Skeletal muscle satellite cell (primary cell): ENCODE measurements around the gene GYS1.

Experiments
- H3K27me3 ChIP-seq: 2 replicates; pipeline ENCODE4 v1.7.0; 2013; ENCODE audit warnings: low read length; ENCODE audit not compliant: control insufficient read depth, insufficient read depth
- H3K36me3 ChIP-seq: 2 replicates; pipeline ENCODE4 v1.7.0; 2013; ENCODE audit warnings: mild to moderate bottlenecking, control low read depth, low read length; ENCODE audit not compliant: insufficient read depth
- H3K4me1 ChIP-seq: 2 replicates; pipeline ENCODE4 v1.7.0; 2013; ENCODE audit warnings: low read length; ENCODE audit not compliant: control insufficient read depth, insufficient read depth
- H3K4me2 ChIP-seq: 2 replicates; pipeline ENCODE4 v1.7.0; 2013; ENCODE audit warnings: mild to moderate bottlenecking, low read length
- H3K4me3 ChIP-seq: 2 replicates; pipeline ENCODE4 v1.7.0; 2013; ENCODE audit warnings: low read length
- H3K9ac ChIP-seq: 2 replicates; pipeline ENCODE4 v1.7.0; 2013; ENCODE audit warnings: mild to moderate bottlenecking, low read depth, low read length, moderate library complexity
- H3K9me3 ChIP-seq: replicated peaks from 2 replicates; pipeline ENCODE4 v1.7.0; 2013; ENCODE audit warnings: mild to moderate bottlenecking, control low read depth, low read length

GYS1 gene

GRCh38 chr19:49016067-49016839 is 23.1 kb upstream of the GYS1 start:
- H3K9ac ChIP-seq: no peak overlapping the region
- H3K4me1 ChIP-seq: peaks cover 21% of the 10 kb centered on the region
- no peak overlapping the region for H3K4me2 ChIP-seq
- H3K9me3 ChIP-seq: no peaks in the 10 kb centered on the region
- no peaks in the 10 kb centered on the region for H3K27me3 ChIP-seq
- peaks cover 41% of the 10 kb centered on the region for H3K36me3 ChIP-seq
- H3K4me3 ChIP-seq: no peak overlapping the region

- no peak overlapping the region for H3K4me3 ChIP-seq
Observed at GRCh38 chr19:49014870-49015255, 21.8 kb upstream of the GYS1 start.

GRCh38 chr19:49014123-49014869 is 21.2 kb upstream of the GYS1 start:
- Histone ChIP-seq H3K9me3 (no peaks in the 10 kb centered on the region), H3K27me3 (no peaks in the 10 kb centered on the region), H3K4me2 (no peak overlapping the region), H3K4me1 (peaks cover 18% of the 10 kb centered on the region), H3K36me3 (peaks cover 57% of the 10 kb centered on the region), H3K4me3 (no peak overlapping the region), H3K9ac (no peak overlapping the region)

More at GRCh38 chr19:49014870-49015255, 21.8 kb upstream of the GYS1 start:
- Histone ChIP-seq H3K4me1 (peaks cover 21% of the 10 kb centered on the region), H3K9ac (no peak overlapping the region), H3K36me3 (peaks cover 52% of the 10 kb centered on the region), H3K27me3 (no peaks in the 10 kb centered on the region), H3K9me3 (no peaks in the 10 kb centered on the region), H3K4me2 (no peak overlapping the region)

GRCh38 chr19:49011194-49011593 is 18.1 kb upstream of the GYS1 start:
- H3K36me3 ChIP-seq: peaks cover 67% of the 10 kb centered on the region
- H3K4me2 ChIP-seq: no peak overlapping the region
- no peak overlapping the region for H3K4me3 ChIP-seq
- H3K9ac ChIP-seq: no peak overlapping the region
- no peaks in the 10 kb centered on the region for H3K27me3 ChIP-seq
- H3K4me1 ChIP-seq: no peaks in the 10 kb centered on the region
- H3K9me3 ChIP-seq: no peaks in the 10 kb centered on the region

- H3K27me3 ChIP-seq: no peaks in the 10 kb centered on the region
- no peak overlapping the region for H3K4me2 ChIP-seq
- no peak overlapping the region for H3K9ac ChIP-seq
- no peaks in the 10 kb centered on the region for H3K9me3 ChIP-seq
- no peaks in the 10 kb centered on the region for H3K4me1 ChIP-seq
- no peak overlapping the region for H3K4me3 ChIP-seq
- H3K36me3 ChIP-seq: peaks cover 67% of the 10 kb centered on the region
Observed at GRCh38 chr19:49010453-49010852, 17.3 kb upstream of the GYS1 start.

- Histone ChIP-seq H3K9ac (no peak overlapping the region), H3K9me3 (no peaks in the 10 kb centered on the region), H3K27me3 (no peaks in the 10 kb centered on the region), H3K4me3 (no peak overlapping the region), H3K4me2 (no peak overlapping the region), H3K4me1 (no peaks in the 10 kb centered on the region), H3K36me3 (peaks cover 66% of the 10 kb centered on the region)
Observed at GRCh38 chr19:49009828-49010227, 16.7 kb upstream of the GYS1 start.

- Histone ChIP-seq H3K9ac (no peak overlapping the region), H3K9me3 (no peaks in the 10 kb centered on the region), H3K4me1 (no peaks in the 10 kb centered on the region), H3K4me3 (no peak overlapping the region), H3K4me2 (no peak overlapping the region), H3K27me3 (no peaks in the 10 kb centered on the region), H3K36me3 (peaks cover 62% of the 10 kb centered on the region)
Observed at GRCh38 chr19:49006905-49007304, 13.8 kb upstream of the GYS1 start.

GRCh38 chr19:49004964-49005614 is 12.0 kb upstream of the GYS1 start:
- no peak overlapping the region for H3K4me3 ChIP-seq
- no peak overlapping the region for H3K9ac ChIP-seq
- no peaks in the 10 kb centered on the region for H3K9me3 ChIP-seq
- no peak overlapping the region for H3K4me2 ChIP-seq
- peaks cover 48% of the 10 kb centered on the region for H3K36me3 ChIP-seq
- H3K27me3 ChIP-seq: no peaks in the 10 kb centered on the region
- H3K4me1 ChIP-seq: no peaks in the 10 kb centered on the region

- H3K4me2 ChIP-seq: no peak overlapping the region
- no peaks in the 10 kb centered on the region for H3K4me1 ChIP-seq
- H3K27me3 ChIP-seq: no peaks in the 10 kb centered on the region
- no peak overlapping the region for H3K9ac ChIP-seq
- peaks cover 40% of the 10 kb centered on the region for H3K36me3 ChIP-seq
- H3K4me3 ChIP-seq: no peak overlapping the region
- H3K9me3 ChIP-seq: no peaks in the 10 kb centered on the region
Observed at GRCh38 chr19:49004133-49004532, 11.0 kb upstream of the GYS1 start.

- Histone ChIP-seq H3K4me3 (no peak overlapping the region), H3K36me3 (peaks cover 19% of the 10 kb centered on the region), H3K9ac (no peak overlapping the region), H3K9me3 (no peaks in the 10 kb centered on the region), H3K4me1 (peaks cover 8% of the 10 kb centered on the region), H3K27me3 (no peaks in the 10 kb centered on the region), H3K4me2 (no peak overlapping the region)
Observed at GRCh38 chr19:48999481-49000325, 6.6 kb upstream of the GYS1 start.

- H3K4me3 ChIP-seq: no peak overlapping the region
- H3K4me1 ChIP-seq: peaks cover 8% of the 10 kb centered on the region
- no peaks in the 10 kb centered on the region for H3K9me3 ChIP-seq
- peaks cover 4% of the 10 kb centered on the region for H3K36me3 ChIP-seq
- H3K9ac ChIP-seq: no peak overlapping the region
- no peaks in the 10 kb centered on the region for H3K27me3 ChIP-seq
- H3K4me2 ChIP-seq: no peak overlapping the region
Observed at GRCh38 chr19:48997972-48998371, 4.9 kb upstream of the GYS1 start.
